Measurements from ENCODE around the gene MAP4K3.

GRCh38 chr2:39464864-39465263 is 27.8 kb upstream of the MAP4K3 start:
- TF ChIP-seq CTCF (conservative IDR thresholded peaks at IDR 0.05; ENCODE audit: low read depth, low read length) (no peak), EZH2phosphoT487 (IDR thresholded peaks at IDR 0.05; ENCODE audit: borderline replicate concordance, low read length) (no peak), EZH2 (IDR thresholded peaks at IDR 0.05; ENCODE audit: low read length, unreplicated experiment) (no peak)

Measured in PC-3 (cell line).